GM18951 (cell line): ENCODE measurements around the gene SMR3B.

Source experiments
- POLR2A ChIP-seq: IDR thresholded peaks from 4 replicates; pipeline ENCODE4 v1.6.1; 2011; ENCODE audit warnings: mild to moderate bottlenecking; ENCODE audit not compliant: insufficient read length, insufficient read depth; ENCODE audit errors: extremely low read depth
- in situ Hi-C: fragments of 300-500 bp; cut with MboI; formaldehyde crosslinking; loops from one replicate; pipeline ENCODE4 v1.12.0; 2022; ENCODE audit warnings: low sequenced_read_pairs, mixed read lengths, inconsistent platforms; ENCODE audit not compliant: unreplicated experiment

Gene SMR3B

GRCh38 chr4:70382691-70383181 is at the start of gene SMR3B:
TSS of gene SMR3B (plus strand) at chr4:70383131. CDS start at chr4:70384511, 1,380 bp downstream.
- in situ Hi-C loops: no loop called here
- TF ChIP-seq POLR2A: no peak

GRCh38 chr4:70334681-70335080 is 48.2 kb upstream of the SMR3B start, which contains the start of gene CABS1:
TSS of gene CABS1 (plus strand) at chr4:70334981. CDS start at chr4:70335040, 59 bp downstream.
- no peak for TF ChIP-seq POLR2A
- in situ Hi-C loops: no loop called here

DNA sequence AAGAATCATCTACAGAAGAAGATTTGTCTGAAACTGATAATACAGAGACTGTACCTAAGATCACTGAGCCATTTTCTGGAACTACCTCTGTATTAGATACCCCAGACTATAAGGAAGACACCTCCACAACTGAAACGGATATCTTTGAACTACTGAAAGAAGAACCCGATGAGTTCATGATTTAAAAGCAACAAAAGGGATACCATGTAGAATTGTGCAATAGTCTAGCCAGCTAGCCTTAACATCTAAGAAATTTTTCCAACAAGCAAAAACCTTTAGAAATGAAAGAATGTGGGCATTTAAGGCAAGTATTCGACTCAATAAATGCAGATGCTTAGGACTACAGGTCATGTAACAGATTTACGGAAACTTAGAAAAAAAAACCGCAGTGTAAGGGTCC is 46.9 kb upstream of the SMR3B start:
- in situ Hi-C loops: no loop called here
- TF ChIP-seq POLR2A: no peak

DNA sequence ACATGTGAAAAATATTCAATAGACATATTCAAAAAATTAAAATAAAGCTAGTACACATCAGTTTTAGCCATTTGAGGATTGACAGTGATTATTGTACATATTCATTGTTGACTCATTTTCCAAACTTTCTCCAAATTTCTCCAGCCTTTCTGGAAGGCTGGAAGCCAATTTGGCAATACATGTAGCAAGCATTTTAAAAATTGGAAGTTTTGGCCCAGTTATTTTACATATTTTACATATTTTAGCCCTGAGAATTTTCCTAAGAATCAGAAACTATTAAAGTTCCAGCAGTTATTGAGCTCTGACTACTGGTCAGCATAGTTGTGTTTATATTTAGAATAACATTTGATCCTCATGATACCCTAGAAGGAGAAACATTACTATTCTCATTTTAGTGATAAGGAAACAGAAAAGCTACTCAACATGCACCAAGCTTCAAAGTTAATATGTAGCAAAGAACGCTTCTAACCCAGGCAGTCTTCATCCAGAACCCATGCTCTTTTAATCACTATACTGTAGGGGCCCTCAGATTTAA is 45.0 kb upstream of the SMR3B start:
- in situ Hi-C loops: no loop called here
- TF ChIP-seq POLR2A: no peak

GRCh38 chr4:70356185-70356584 is 26.7 kb upstream of the SMR3B start:
- in situ Hi-C loops: no loop called here
- TF ChIP-seq POLR2A: no peak

DNA sequence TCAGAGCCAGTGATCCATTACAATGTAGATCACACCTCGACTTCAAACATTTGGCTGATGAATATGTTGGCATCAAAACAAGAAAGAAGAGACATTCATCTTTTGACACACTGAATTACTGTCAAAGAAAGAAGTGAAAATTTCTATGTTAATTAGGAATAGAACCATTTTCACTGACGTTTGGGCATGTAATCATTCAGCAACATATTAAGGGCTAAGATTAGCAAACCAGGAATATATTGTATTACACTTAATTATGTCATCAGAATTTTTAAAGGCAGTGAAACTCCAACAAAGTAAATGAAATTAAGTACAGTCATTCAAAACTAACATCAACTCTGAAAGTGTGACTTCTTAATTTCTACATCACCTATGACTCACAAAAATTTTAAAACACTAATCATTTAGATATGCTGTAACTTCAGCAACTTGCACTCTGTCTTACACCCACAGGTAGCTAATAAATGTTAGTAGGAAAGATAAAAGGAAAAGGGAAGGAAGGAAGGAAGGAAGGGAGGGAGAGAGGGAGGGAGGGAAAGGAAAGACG is 23.7 kb upstream of the SMR3B start:
- in situ Hi-C loops: no loop called here
- TF ChIP-seq POLR2A: no peak

DNA sequence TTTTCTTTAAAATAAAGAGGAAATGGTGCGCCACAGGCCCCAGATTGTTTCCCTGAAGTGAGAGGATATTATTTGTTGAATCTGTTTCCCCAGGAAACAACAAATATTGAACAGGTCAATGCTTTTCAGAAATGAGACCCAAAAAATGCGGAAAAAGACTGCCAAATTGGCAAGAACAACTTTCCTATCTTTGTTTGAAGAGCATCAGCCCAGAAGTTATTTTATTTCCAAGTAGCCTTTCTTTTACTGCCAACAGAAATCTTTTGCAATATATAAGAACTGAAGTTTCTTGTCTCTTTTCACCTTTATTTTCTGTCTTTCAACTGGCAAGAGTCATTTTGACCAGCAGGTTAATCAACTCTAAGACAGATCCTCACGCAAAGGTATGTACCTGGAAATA is 22.5 kb upstream of the SMR3B start, which contains the start of gene SMR3A:
TSS of gene SMR3A (plus strand) at position 301 of the 400 bp plus-strand sequence. CDS start 1,356 bp downstream, outside the sequence.
- no peak for TF ChIP-seq POLR2A

DNA sequence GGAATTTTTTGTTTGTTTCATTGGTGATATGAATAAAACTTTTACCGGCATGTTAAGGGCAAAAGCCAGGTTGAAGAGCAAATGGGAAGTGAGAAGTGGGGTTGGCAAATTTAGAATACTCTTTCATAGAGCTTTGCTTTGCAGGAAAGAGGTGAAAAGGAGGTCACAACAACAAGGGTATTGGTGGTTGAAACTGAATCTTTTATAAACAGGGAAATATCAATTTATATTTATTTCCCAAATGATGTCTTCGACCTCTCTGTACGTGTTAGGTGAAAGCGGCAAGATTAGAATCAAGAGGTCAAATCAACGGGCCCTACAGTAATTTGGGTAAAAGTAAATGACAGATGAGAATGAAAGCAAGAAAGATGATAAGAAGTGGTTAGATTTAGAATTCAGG is 18.9 kb upstream of the SMR3B start:
- no peak for TF ChIP-seq POLR2A
- in situ Hi-C loops: no loop called here

More for the DNA sequence above, 22.5 kb upstream of the SMR3B start, which contains the start of gene SMR3A:
- in situ Hi-C loops: no loop called here

GRCh38 chr4:70365479-70365878 is 17.5 kb upstream of the SMR3B start:
- in situ Hi-C loops: no loop called here
- TF ChIP-seq POLR2A: no peak

DNA sequence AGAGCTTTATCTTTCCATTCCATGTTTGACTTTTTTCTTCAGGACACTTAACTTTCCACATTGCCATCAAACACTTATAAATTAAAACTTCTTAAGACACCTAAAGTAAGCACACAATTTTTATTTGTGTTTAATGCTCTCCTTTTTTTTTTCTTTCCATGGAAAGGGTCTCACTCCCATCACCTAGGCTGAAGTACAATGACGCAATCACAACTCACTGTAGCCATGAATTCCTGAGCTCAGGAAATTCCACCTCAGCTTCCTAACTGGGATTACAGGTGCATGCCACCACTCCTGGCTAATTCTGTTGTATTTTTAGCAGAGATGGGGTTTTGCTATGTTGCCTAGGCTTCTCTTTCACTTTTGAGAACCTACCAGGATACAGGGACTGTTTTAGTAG is 15.1 kb upstream of the SMR3B start:
- no peak for TF ChIP-seq POLR2A
- in situ Hi-C loops: no loop called here

GRCh38 chr4:70371987-70372386 is 10.9 kb upstream of the SMR3B start:
- no peak for TF ChIP-seq POLR2A
- in situ Hi-C loops: no loop called here

DNA sequence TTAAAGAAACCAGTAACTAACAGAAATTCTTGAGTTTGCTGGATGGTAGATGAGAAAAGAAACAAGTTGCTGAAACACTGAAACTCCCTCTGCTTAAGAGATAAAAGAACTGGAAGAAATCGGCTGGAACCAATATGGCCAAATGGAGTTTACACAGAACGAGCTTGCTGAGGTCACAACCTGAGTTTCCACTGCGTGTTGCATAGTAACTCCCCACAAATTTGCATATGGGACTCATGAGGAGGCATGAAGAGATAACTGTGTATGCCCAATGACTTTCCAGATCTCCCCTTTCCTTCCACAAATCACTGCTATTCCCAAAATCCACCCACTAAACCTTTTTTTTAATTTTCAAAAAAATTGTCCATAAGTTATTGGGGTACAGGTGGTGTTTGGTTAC is 10.2 kb upstream of the SMR3B start:
- in situ Hi-C loops: no loop called here
- no peak for TF ChIP-seq POLR2A

- no peak for TF ChIP-seq POLR2A
- in situ Hi-C loops: no loop called here
These were observed 2.4 kb upstream of the SMR3B start for GRCh38 chr4:70380578-70380977.

- in situ Hi-C loops: no loop called here
- TF ChIP-seq POLR2A: no peak
These were observed 9.3 kb downstream of the SMR3B start for GRCh38 chr4:70392057-70392776.
